Bone marrow (tissue), 2 donors: ENCODE data around the gene SLC9A5.

Experiments
- DNase-seq, 2 donors: peaks; one replicate each; lab custom pipeline; 2025; lab: John Stamatoyannopoulos, UW

The SLC9A5 gene

DNA sequence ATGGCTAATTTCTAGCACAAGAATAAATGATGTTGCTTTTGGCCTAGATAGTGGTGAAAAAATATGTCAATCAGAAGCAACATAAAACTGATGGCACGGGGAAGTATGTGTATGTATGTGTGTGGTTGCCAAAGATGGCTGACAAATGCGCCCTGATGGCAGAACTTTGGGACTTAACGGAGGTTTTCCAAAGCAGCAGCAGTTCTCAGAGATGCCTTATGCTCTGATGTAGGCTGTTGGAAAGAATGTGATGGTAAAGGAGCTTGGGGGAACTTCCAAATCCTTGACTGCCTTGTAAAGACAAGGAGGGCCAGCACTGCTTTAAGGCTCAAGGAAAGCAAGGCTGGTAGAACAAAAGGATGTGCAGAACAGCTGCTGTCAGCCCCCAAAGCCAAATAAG lies 61.8 kb downstream of the SLC9A5 start:
- DNase-seq: no peak

DNA sequence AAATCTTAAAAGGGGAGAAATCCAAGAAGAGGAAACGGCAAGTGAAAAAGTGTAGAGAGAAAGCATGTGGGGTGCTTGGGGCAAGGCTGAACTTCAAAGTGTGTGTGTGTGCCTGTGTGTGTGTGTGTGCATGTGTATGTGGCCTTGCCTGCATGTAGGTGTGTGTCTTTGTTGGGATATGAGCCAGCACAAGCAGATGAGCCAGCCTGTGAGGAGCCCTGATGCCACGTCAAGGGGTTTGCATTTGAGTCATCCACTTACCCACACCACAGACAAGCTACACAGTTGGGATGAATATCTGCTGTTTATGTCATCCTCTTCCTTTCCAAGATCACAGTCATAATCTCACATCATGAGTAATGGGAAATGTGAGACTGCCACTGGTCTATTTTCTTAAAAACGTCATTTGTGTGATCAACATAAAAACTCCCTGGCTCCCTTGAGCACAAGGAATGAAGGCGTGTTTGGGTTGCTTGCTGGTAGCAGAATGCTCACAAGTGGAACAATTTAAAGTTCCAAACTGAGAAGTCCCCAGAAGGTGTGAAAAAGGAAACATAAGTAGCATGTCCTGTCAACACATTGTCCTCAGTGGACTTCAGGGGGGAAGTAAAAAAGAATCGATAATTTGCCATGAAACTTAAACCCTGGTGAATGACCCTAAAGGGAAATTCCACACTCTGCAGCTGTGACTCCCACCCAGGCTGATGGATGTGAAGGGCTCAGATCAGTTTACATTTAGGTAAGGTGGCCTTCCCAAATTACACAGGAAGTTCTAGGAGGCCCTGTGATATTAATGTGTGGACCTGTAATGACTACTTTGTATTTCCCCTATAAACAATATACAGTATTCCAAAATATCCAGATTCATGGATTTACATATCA lies 63.1 kb downstream of the SLC9A5 start:
- DNase-seq: peak in 1 of 2 donors; percentile 2

DNA sequence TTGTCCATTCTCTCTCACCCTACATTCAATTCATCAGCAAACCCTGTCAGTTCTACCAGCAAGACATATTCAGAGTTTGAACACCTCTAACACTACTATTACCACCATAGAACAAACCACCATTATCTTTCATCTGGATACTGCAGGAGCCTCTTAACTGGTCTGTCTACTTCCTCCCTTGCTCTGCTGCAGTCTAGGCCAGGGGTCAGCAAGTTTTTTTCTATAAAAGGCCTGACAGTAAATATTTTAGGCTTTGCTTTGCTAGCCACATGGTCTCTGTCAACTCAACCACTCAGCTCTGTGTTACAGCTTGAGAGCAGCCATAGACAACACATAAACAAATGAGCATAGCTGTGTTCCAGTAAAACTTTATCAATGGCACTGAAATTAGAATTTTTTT lies 63.9 kb downstream of the SLC9A5 start:
- DNase-seq: no peak

DNA sequence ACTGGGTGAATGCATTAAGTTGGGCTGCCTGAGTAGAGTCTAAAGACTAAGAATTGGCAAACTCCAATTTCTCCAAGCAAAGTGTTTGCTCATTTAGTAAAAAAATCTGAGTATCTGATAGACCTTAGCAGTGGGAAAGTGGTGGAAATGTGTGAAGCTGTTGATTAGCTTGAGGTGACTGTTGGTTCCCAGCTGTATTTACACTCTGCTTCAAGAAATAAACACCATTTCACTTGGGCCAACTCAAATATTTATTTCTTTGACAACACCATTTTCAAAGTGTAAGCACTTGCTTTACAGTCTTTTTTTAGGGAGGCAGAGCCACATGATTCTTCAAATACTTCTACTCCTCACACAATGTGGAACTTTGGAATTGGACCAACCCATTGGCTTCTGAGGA lies 69.1 kb downstream of the SLC9A5 start:
- no peak for DNase-seq
